Measurements from ENCODE around the gene PCBP3. TPM values are rescaled to one million over a fixed set of nuclear protein-coding genes. Genes with fewer than 3 reads are reported as not detected.

Gene PCBP3
- total and polyA plus RNA-seq, 2 of the 13 experiments (the other 11 are each of a cell fraction or from before 2014, with no cell fraction given), result not detected

- ATAC-seq (no peak), DNase-seq (ENCODE audit: low spot score) (no peak), FAIRE-seq (no peak)
- Histone ChIP-seq H3K27me3 (ENCODE audit: control insufficient read depth in 1 of 2, insufficient read depth in 2 of 2, low read length in 2 of 2) (peaks cover 6 to 58% of the 10 kb centered on the region in 2 experiments), H3K36me3 (replicated peaks in 1 of 2; ENCODE audit: control insufficient read depth in 1 of 2, insufficient read depth in 2 of 2, low read length in 2 of 2) (no peaks in the 10 kb centered on the region), H3K4me2 (ENCODE audit: low read depth, low read length) (no peak overlapping the region), H3K9me3 (ENCODE audit: low read length) (no peaks in the 10 kb centered on the region), H3K4me3 (replicated peaks in 1 of 3; ENCODE audit: insufficient read depth in 1 of 3, low read depth in 2 of 3, low read length in 3 of 3) (no peak overlapping the region), H2AFZ (ENCODE audit: low read length) (no peak overlapping the region), H3K27ac (ENCODE audit: extremely low read length, insufficient read depth, low read length) (no peak overlapping the region), H3K9ac (ENCODE audit: insufficient read depth, low read depth, low read length) (no peak overlapping the region), H4K20me1 (ENCODE audit: insufficient read depth, low read length) (0 out of 2 replicates have a peak, but pooled peaks cover 3% of the 10 kb centered on the region), H3K79me2 (ENCODE audit: insufficient read depth, low read length) (no peaks in the 10 kb centered on the region), H3K4me1 (ENCODE audit: insufficient read depth, low read length) (peaks cover 14% of the 10 kb centered on the region; the same call in 1 of the 2 replicates)
- ChIA-PET CTCF (ENCODE audit: low intra/inter-chr PET ratio, low total read pairs) (no interaction called here), POLR2A (no interaction called here)
- in situ Hi-C loops (cut with HindIII; ENCODE audit: extremely low pct_ligation_motif_present, low pct_unique_long_range_greater_than_20kb) (no loop called here), intact Hi-C loops (cut with micrococcal nuclease; ENCODE audit: unreplicated experiment) (no loop called here)
- BruUV-seq (replicated peaks), result no TSS peak
- WGBS (ENCODE audit: low lambda C conversion rate), result 33% methylated on average over 9 of the region's 12 CpGs
- TF ChIP-seq RNF219 (CRISPR knock-in tag; IDR thresholded peaks at IDR 0.05) (no peak), E2F1 (CRISPR knock-in tag; IDR thresholded peaks at IDR 0.05) (no peak), TFE3 (CRISPR knock-in tag; IDR thresholded peaks at IDR 0.05) (no peak), RBM39 (IDR thresholded peaks at IDR 0.05; ENCODE audit: low read depth, low read length, poor library complexity, severe bottlenecking) (no peak), NCOA5 (CRISPR knock-in tag; IDR thresholded peaks at IDR 0.05) (no peak), ZNF569 (CRISPR knock-in tag; IDR thresholded peaks at IDR 0.05; ENCODE audit: borderline replicate concordance) (no peak), TIGD3 (CRISPR knock-in tag; IDR thresholded peaks at IDR 0.05; ENCODE audit: borderline replicate concordance) (no peak), ELF1 (CRISPR knock-in tag; IDR thresholded peaks at IDR 0.05) (no peak), IRF9 (CRISPR knock-in tag; IDR thresholded peaks at IDR 0.05; ENCODE audit: borderline replicate concordance) (no peak), ZNF354B (CRISPR knock-in tag; IDR thresholded peaks at IDR 0.05) (no peak), CERS6 (CRISPR knock-in tag; IDR thresholded peaks at IDR 0.05) (no peak), IRF2 (CRISPR knock-in tag; IDR thresholded peaks at IDR 0.05) (no peak), ZNF33A (CRISPR knock-in tag; IDR thresholded peaks at IDR 0.05; ENCODE audit: borderline replicate concordance) (no peak), ZNF296 (CRISPR knock-in tag; conservative IDR thresholded peaks at IDR 0.05) (no peak), ZNF792 (CRISPR knock-in tag; IDR thresholded peaks at IDR 0.05) (no peak), ZNF776 (CRISPR knock-in tag; IDR thresholded peaks at IDR 0.05) (no peak), ZC3H4 (CRISPR knock-in tag; IDR thresholded peaks at IDR 0.05; ENCODE audit: borderline replicate concordance) (no peak)
These were observed 211.2 kb downstream of the PCBP3 start for GRCh38 chr21:45854690-45855247.

Data from HepG2 (cell line).